GM20000 (cell line): ENCODE data around the gene ZNF438.

Experiments
- DNase-seq: peaks from one replicate; pipeline ENCODE4 v3.0.0; 2012; ENCODE audit warnings: low spot score
- TF ChIP-seq, protein P1 (sequence below): IDR thresholded peaks from 2 replicates; pipeline ENCODE4 v1.5.1; 2012; ENCODE audit warnings: mild to moderate bottlenecking, control low read depth; ENCODE audit errors: extremely low read depth, missing control alignments

ZNF438 gene

DNA sequence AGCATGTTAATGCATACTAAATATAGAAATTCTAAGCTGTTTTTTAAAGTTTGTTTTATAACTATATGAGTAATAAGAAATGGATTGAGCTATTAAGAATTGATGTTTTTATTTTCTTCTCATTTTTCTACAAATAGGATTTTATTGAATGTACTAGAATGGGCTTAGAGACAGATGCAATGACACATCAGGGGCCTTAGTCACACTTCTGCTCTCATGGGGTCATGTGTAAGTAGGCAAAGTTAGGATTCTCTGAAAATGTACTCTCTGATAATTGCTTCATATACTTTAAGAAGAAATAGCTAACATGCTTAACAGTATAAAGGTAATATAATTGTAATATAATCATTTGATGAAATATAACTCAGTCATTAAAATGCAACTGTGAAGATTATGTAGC is 154.6 kb downstream of the ZNF438 start:
- DNase-seq, result no peak
- TF ChIP-seq, protein P1, sequence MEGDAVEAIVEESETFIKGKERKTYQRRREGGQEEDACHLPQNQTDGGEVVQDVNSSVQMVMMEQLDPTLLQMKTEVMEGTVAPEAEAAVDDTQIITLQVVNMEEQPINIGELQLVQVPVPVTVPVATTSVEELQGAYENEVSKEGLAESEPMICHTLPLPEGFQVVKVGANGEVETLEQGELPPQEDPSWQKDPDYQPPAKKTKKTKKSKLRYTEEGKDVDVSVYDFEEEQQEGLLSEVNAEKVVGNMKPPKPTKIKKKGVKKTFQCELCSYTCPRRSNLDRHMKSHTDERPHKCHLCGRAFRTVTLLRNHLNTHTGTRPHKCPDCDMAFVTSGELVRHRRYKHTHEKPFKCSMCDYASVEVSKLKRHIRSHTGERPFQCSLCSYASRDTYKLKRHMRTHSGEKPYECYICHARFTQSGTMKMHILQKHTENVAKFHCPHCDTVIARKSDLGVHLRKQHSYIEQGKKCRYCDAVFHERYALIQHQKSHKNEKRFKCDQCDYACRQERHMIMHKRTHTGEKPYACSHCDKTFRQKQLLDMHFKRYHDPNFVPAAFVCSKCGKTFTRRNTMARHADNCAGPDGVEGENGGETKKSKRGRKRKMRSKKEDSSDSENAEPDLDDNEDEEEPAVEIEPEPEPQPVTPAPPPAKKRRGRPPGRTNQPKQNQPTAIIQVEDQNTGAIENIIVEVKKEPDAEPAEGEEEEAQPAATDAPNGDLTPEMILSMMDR, result no peak

DNA sequence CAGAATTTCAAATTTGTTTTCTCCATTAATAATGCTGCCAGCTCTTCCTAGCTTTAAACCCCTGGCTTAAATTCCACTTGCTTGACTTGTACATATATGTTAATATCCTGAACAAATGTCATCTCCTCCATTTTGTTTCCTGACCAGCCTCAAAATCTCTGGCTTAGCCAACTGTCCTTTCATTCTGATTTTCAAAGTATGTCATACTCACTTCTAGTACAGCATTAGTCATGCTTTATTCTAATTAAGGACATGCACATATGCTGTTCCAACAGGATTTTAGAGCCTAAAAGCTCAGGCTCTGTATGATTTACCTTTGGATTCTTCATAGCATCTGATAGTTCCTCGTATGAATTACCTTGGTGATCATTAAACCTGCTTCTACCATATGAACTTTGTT is 158.3 kb downstream of the ZNF438 start:
- TF ChIP-seq, protein P1, result no peak
- DNase-seq, result no peak

DNA sequence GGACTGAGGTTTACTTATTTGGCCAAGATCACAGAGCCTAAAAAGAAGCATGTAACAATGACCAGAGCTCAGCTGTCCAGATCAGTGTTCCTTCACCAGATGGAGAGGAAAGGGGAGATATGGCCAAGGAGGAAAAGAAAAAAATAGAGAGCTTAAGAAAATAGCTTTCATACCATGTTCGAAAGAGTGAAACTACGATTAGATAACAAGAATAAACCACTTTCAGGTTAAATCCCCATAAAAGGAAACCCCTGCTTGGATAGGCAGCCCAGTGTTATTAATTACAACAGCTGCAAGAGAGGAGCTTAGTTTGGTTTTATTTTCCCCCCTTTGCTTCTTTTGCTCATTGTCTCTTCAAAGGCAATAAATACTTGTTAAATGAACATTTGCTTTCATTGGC is 160.8 kb downstream of the ZNF438 start:
- TF ChIP-seq, protein P1, result no peak
- DNase-seq, result no peak

GRCh38 chr10:30869566-30869965 is 162.1 kb downstream of the ZNF438 start:
- no peak for DNase-seq
- TF ChIP-seq, protein P1, result no peak

DNA sequence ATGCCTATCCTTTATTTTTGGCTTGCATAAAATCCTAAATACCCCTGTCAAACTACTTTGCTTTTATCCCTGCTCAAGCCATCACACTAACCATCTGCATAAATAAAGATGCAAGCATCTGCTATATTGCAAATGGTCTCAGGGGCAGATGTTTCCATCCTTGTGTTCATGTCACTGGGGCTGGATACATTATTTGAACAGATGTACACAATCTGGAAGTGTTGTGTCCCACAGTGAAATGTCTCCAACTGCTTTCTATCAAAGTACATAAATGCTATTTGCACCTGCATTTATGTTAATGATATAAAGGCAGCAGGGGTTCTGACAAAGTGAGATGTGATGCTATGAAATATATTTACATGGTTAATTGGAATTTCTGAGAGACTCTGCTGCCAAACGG is 163.1 kb downstream of the ZNF438 start:
- no peak for DNase-seq
- TF ChIP-seq, protein P1, result no peak

DNA sequence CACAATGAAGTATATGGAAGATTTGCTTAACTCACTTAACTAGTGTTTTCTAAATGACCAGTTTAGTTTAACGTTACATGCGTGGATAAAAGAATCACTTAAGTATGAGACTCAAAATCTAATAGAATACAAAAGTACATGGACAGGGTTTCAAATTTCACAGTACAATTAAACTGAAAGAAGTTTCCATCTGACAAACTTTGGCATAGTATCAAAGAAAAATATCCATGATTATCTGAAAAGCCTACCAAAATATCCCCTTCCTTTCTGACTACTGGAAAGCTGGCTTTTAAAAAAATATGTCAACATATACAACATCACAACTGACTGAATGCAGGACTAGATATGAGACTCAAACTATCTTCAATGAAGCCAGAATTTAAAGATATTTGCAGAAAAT is 164.8 kb downstream of the ZNF438 start:
- TF ChIP-seq, protein P1, result no peak
- no peak for DNase-seq

DNA sequence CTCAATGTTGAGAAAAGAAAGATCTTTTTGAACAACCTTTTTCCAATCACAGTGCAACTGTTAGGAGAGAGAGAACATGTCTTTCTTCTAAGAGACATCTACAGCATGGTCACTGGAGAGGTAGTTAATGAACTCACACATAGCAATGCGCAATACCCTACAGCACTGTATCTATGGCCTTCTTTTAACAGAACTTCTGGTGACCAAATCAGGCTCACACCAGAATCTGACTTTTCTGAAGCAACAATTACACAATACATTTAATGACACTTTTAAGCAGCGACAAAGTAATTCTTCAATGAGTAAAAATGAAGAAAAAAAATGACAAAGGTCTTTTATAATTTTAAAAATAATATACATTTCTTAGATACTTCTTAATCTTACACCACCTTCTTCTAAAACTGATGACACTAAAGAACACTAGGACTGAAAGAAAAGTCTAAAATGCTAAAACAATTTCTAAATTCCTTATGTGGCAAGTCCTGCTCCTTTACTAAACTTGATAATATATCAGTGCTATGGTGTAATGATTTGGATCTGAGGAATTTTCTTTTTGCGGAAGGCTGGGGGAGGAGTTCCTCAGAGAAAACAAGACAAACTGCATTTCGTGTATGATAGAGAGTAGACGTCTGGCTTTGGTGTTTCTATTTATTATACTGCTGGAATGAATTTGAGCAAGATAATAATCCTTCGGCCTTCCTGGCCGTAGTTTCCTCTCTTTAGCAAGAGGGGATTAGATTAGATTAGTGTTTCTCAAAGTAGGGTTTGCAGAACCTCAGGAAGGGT is 166.3 kb downstream of the ZNF438 start:
- TF ChIP-seq, protein P1, result no peak
- no peak for DNase-seq
